Skeletal muscle tissue (tissue), 4 donors: ENCODE results near the gene ADM5. TPM values are rescaled to one million over a fixed set of nuclear protein-coding genes. Genes with fewer than 3 reads are reported as not detected.

Experiments used
- H3K27ac ChIP-seq: one replicate; pipeline ENCODE4 v1.7.0; 2013; ENCODE audit warnings: mild to moderate bottlenecking, low read depth, low read length, inconsistent platforms
- H3K27me3 ChIP-seq, 3 donors: one replicate each; pipeline ENCODE4 v1.7.0; 2013; ENCODE audit warnings: low read length in 3 of 3; ENCODE audit not compliant: control insufficient read depth in 3 of 3, insufficient read depth in 3 of 3
- H3K36me3 ChIP-seq, 3 donors: one replicate each; pipeline ENCODE4 v1.7.0; 2013; ENCODE audit warnings: low read length in 3 of 3; ENCODE audit not compliant: control insufficient read depth in 3 of 3, insufficient read depth in 3 of 3
- H3K4me1 ChIP-seq, 3 donors: one replicate each; pipeline ENCODE4 v1.7.0; 2013; ENCODE audit warnings: low read length in 3 of 3, mild to moderate bottlenecking in 3 of 3; ENCODE audit not compliant: control insufficient read depth in 3 of 3, insufficient read depth in 3 of 3
- H3K4me3 ChIP-seq, 3 donors: one replicate each; pipeline ENCODE4 v1.7.0; 2013; ENCODE audit warnings: low read length in 3 of 3
- H3K9ac ChIP-seq, 3 donors: one replicate each; pipeline ENCODE4 v1.7.0; 2013; ENCODE audit warnings: low read length in 3 of 3, mild to moderate bottlenecking in 3 of 3, moderate library complexity in 2 of 3, low read depth in 1 of 3
- H3K9me3 ChIP-seq, 3 donors: one replicate each; pipeline ENCODE4 v1.7.0; 2013; ENCODE audit warnings: low read length in 3 of 3; ENCODE audit not compliant: control insufficient read depth in 3 of 3
- total RNA-seq: library from RNA; depleted of rRNA; stranded (reverse); fragments of >200 nt; gene quantifications from one replicate; pipeline ENCODE4 v1.2.3, GENCODE V29; 2014
- donor health status: Osteomylitis.

The ADM5 gene
- total RNA-seq, 1 donor from 2014 or later = 1.0 TPM

- peaks cover 79 to 81% (median 80%) of the 10 kb centered on the region in 3 donors for H3K36me3 ChIP-seq
- H3K4me1 ChIP-seq = peaks cover 0 to 2% (median 1%) of the 10 kb centered on the region in 3 donors
- no peak overlapping the region for H3K9ac ChIP-seq
- H3K9me3 ChIP-seq = no peaks in the 10 kb centered on the region
- no peak overlapping the region for H3K27ac ChIP-seq
- no peak overlapping the region for H3K4me3 ChIP-seq
- no peaks in the 10 kb centered on the region for H3K27me3 ChIP-seq
Measured at GRCh38 chr19:49658139-49658517, 31.3 kb upstream of the ADM5 start.

GRCh38 chr19:49658566-49659442, 30.6 kb upstream of the ADM5 start:
- peaks cover 75 to 79% (median 77%) of the 10 kb centered on the region in 3 donors for H3K36me3 ChIP-seq

GRCh38 chr19:49660338-49660961, 28.9 kb upstream of the ADM5 start:
- H3K9ac ChIP-seq = no peak overlapping the region
- H3K27ac ChIP-seq = no peak overlapping the region
- H3K4me1 ChIP-seq = peaks cover 13 to 23% (median 20%) of the 10 kb centered on the region in 3 donors
- H3K27me3 ChIP-seq = no peaks in the 10 kb centered on the region
- no peak overlapping the region for H3K4me3 ChIP-seq
- no peaks in the 10 kb centered on the region for H3K9me3 ChIP-seq
- peaks cover 61 to 65% (median 63%) of the 10 kb centered on the region in 3 donors for H3K36me3 ChIP-seq

More at GRCh38 chr19:49658566-49659442, 30.6 kb upstream of the ADM5 start:
- Histone ChIP-seq H3K9me3 (no peaks in the 10 kb centered on the region), H3K27ac (no peak overlapping the region), H3K4me1 (peaks cover 0 to 7% (median 5%) of the 10 kb centered on the region in 3 donors), H3K27me3 (no peaks in the 10 kb centered on the region), H3K9ac (peak overlapping the region in 1 of 3 donors; percentile 45), H3K4me3 (no peak overlapping the region)

GRCh38 chr19:49662011-49662410, 27.4 kb upstream of the ADM5 start:
- H3K27me3 ChIP-seq = no peaks in the 10 kb centered on the region
- peaks cover 46 to 51% (median 49%) of the 10 kb centered on the region in 3 donors for H3K36me3 ChIP-seq

GRCh38 chr19:49663224-49663623, 26.2 kb upstream of the ADM5 start:
- H3K9ac ChIP-seq = no peak overlapping the region
- peaks cover 20 to 33% (median 28%) of the 10 kb centered on the region in 3 donors for H3K4me1 ChIP-seq
- H3K27me3 ChIP-seq = no peaks in the 10 kb centered on the region
- no peak overlapping the region for H3K4me3 ChIP-seq
- no peaks in the 10 kb centered on the region for H3K9me3 ChIP-seq
- no peak overlapping the region for H3K27ac ChIP-seq
- H3K36me3 ChIP-seq = peaks cover 35 to 39% (median 38%) of the 10 kb centered on the region in 3 donors

More at GRCh38 chr19:49662011-49662410, 27.4 kb upstream of the ADM5 start:
- H3K9ac ChIP-seq = no peak overlapping the region
- H3K9me3 ChIP-seq = no peaks in the 10 kb centered on the region
- peaks cover 20 to 33% (median 28%) of the 10 kb centered on the region in 3 donors for H3K4me1 ChIP-seq
- H3K4me3 ChIP-seq = no peak overlapping the region
- no peak overlapping the region for H3K27ac ChIP-seq

DNA sequence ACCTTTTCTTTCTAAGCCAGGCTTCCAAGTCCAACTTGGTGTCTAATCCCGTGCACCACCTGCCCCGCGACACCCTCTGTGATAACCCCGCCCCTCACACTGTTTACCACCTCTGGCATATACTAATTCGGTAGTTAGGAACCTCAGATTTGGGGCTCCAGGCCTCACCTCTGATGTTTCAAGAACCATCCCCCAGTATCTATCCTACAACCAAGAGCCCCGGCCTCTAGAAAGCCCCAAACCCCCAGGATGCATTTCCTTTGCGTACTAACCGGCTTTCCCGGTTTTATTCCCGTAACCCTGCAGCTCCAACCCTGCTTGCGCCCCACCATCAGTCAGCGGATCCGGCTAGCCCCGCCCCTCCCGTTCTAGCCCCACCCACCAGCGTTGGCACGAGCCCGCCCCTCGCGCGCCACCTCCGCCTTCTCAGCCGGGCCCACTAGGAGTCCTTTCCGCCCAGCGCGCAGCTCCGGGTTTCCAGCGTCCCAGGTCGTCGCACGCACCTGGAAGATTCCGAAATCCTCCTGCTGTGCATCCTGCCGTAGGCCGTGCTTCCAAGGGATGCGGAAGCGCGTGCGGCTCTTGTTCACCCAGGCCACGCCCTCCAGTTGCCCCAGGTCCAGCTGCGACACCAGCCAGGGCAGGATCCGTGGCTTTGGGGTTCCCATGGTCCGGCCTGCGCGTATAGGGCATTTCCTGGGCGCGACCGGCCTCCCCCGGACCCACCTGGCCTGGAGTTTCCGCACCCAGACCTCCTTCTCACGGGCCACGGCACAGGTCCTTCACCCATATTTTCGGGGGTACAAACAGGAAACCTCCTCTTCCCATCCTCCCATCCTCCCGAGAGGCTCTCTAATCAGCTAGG, 25.0 kb upstream of the ADM5 start:
- Histone ChIP-seq H3K4me3 (peak overlapping the region; percentile 87 to 94 (median 91)), H3K9ac (peak overlapping the region; percentile 87 to 91 (median 91)), H3K27me3 (no peaks in the 10 kb centered on the region), H3K9me3 (no peaks in the 10 kb centered on the region), H3K4me1 (peaks cover 20 to 33% (median 28%) of the 10 kb centered on the region in 3 donors), H3K36me3 (peaks cover 26 to 33% (median 27%) of the 10 kb centered on the region in 3 donors), H3K27ac (peak overlapping the region; percentile 90)

DNA sequence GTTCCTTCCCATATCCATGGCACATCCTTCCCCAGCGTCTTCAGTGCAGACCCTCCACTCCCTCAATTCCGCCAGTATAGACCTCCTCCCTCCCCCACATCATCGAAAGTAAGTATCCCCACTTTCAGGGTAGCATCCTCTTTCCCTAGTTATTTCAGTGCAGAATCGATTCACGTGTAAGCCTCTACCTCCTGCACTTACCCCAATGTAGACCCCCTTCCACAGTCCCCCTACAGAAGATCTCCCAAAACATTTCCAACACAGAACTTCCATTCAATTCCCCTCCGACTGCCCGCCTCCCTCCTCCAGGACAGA, 24.4 kb upstream of the ADM5 start:
- peak overlapping the region; percentile 87 to 94 (median 91) for H3K4me3 ChIP-seq
- peaks cover 20 to 33% (median 28%) of the 10 kb centered on the region in 3 donors for H3K4me1 ChIP-seq
- peaks cover 20 to 31% (median 23%) of the 10 kb centered on the region in 3 donors for H3K36me3 ChIP-seq
- H3K9ac ChIP-seq = peak overlapping the region; percentile 87 to 91 (median 91)
- H3K9me3 ChIP-seq = no peaks in the 10 kb centered on the region
- H3K27ac ChIP-seq = peak overlapping the region; percentile 90
- H3K27me3 ChIP-seq = no peaks in the 10 kb centered on the region

DNA sequence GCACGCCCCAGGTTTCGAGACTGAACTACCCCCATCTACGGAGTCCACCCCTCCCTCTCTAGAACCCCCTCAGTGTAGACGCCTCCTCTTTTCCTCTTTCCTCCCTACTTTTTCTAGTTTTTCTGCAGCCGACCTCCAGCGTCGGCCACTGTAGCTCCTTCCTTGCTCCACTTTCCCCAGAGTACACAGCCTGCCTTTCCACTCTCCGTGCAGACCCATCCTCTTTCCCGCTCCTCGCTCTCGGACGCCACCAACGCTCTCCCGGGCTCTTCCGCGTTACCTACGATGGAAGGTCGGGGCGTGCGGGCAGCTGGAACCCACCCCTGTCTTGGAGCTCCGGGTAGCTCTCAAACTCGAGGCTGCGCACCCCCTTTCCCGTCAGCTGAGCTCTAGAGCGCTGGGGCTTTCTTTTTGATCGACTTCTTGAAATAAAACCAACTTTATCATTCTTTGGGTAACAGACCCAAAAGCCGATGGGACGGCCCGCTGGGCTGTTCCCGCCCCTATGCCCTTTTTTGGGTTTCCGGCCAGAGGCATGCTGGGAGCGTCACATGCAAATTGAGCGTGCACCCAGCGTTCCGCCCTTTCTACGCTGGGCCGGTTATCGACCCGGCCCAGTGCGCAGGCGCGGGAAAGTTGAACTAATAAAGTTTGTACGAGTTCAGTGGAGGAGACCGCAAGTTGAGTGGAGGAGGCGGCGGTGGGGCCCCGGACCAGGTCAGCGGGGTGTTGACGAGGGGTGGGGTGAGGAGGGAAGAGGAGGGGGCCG, 23.9 kb upstream of the ADM5 start, which contains the start of the genes BCL2L12 and IRF3:
Gene BCL2L12, plus strand, starts transcription at position 583 of the 769 bp plus-strand sequence. CDS start 760 bp downstream, outside the sequence.
Gene IRF3, minus strand, starts transcription at position 507 of the 769 bp plus-strand sequence. CDS start 1,019 bp downstream, outside the sequence.
- peaks cover 20 to 33% (median 28%) of the 10 kb centered on the region in 3 donors for H3K4me1 ChIP-seq
- peak within 1 kb of the TSS; percentile 90 for H3K27ac ChIP-seq
- H3K9ac ChIP-seq = peak within 1 kb of the TSS; percentile 91
- H3K36me3 ChIP-seq = peaks cover 19 to 31% (median 22%) of the 10 kb centered on the region in 3 donors
- H3K27me3 ChIP-seq = no peaks in the 10 kb centered on the region
- H3K4me3 ChIP-seq = peak within 1 kb of the TSS; percentile 87 to 94 (median 91)
- no peaks in the 10 kb centered on the region for H3K9me3 ChIP-seq

DNA sequence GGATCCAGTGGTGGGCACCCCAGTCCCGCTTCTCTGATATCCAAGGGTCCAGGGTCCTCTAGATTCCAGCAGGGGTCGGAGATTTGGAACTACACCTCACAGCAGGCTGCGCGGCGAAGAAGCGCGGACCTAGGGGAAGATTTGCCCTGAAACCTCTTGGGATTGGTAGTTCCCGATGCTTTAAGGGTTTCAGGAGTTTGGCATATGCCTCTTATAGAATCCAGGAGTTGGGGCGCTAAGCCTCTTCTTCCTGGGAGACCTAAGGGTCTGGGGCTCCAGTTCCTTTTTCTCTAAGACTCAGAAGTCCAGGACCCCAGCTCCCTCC, 23.3 kb upstream of the ADM5 start:
- Histone ChIP-seq H3K9me3 (no peaks in the 10 kb centered on the region), H3K36me3 (peaks cover 16 to 29% (median 20%) of the 10 kb centered on the region in 3 donors), H3K9ac (peak overlapping the region; percentile 91), H3K27ac (peak overlapping the region; percentile 90), H3K27me3 (no peaks in the 10 kb centered on the region), H3K4me3 (peak overlapping the region; percentile 87 to 94 (median 91)), H3K4me1 (peaks cover 20 to 33% (median 28%) of the 10 kb centered on the region in 3 donors)
